HUES48 (cell line): Measurements from ENCODE around the gene PLPPR5.

Source experiments
- H3K27ac ChIP-seq: one replicate; pipeline ENCODE4 v1.7.0; 2013; ENCODE audit warnings: low read depth, low read length, inconsistent platforms
- H3K27me3 ChIP-seq: 2 replicates; pipeline ENCODE4 v1.6.1; 2013; ENCODE audit warnings: mild to moderate bottlenecking, low read length; ENCODE audit not compliant: control insufficient read depth, insufficient read depth
- H3K36me3 ChIP-seq: 2 replicates; pipeline ENCODE4 v1.6.1; 2013; ENCODE audit warnings: low read length; ENCODE audit not compliant: control insufficient read depth, insufficient read depth
- H3K4me1 ChIP-seq: 2 replicates; pipeline ENCODE4 v1.6.1; 2013; ENCODE audit warnings: mild to moderate bottlenecking, low read length; ENCODE audit not compliant: control insufficient read depth, insufficient read depth
- H3K4me3 ChIP-seq: 2 replicates; pipeline ENCODE4 v1.5.1; 2013; ENCODE audit warnings: mild to moderate bottlenecking, low read depth, low read length
- H3K9ac ChIP-seq: 2 replicates; pipeline ENCODE4 v1.6.1; 2013; ENCODE audit warnings: mild to moderate bottlenecking, low read depth, low read length, moderate library complexity
- H3K9me3 ChIP-seq: 2 replicates; pipeline ENCODE4 v1.6.1; 2013; ENCODE audit warnings: low read length; ENCODE audit not compliant: control insufficient read depth, insufficient read depth

Gene PLPPR5

DNA sequence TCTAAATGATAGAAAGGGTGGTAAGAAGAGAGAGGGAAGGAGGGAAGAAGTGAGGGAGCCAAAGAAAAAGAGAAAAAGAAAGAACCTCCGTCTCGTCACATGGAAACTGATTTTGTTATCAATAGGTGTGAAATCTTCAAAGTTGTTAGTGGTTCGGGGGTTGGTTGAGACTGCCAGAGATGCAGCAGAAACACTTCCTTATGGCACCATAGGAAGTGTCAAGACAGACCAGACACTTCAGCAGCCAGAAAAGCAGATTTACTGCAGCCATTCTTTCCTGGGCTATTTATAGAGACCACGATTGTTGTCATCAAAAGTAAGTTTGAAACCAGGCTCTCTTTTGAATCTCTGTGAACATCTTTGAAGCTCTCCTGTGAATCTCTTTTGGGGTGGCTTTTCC, 150.5 kb downstream of the PLPPR5 start:
- H3K9me3 ChIP-seq = no peaks in the 10 kb centered on the region
- H3K36me3 ChIP-seq = no peaks in the 10 kb centered on the region
- H3K27ac ChIP-seq = no peak overlapping the region
- H3K4me3 ChIP-seq = no peak overlapping the region
- H3K4me1 ChIP-seq = peaks cover 9% of the 10 kb centered on the region
- H3K27me3 ChIP-seq = no peaks in the 10 kb centered on the region
- H3K9ac ChIP-seq = no peak overlapping the region

DNA sequence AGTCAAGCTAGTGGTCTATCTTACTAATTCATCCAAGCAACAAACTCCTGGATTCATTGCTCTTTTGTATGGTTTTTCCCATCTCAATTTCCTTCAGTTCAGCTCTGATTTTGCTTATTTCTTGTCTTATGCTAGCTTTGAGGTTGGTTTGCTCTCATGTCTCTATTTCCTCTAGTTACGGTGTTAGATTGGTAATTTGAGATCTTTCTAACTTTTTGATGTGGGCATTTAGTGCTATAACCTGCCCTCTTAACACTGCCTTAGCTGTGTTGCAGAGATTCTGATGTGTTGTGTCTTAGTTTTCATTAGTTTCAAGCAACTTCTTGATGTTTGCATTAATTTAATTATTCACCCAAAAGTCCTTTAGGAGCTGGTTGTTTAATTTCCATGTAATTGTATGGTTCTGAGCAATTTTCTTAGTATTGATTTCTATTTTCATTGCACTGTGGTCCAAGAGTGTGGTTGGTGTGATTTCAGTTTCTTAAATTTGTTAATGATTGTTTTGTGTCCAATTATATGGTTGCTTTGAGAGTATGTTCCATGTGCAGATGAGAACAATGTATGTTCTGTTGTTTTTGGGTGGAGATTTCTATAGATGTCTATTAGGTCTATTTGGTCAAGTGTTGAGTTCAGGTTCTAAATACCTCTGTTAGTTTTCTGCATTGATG, 154.6 kb downstream of the PLPPR5 start:
- H3K4me1 ChIP-seq = peaks cover 9% of the 10 kb centered on the region
- no peak overlapping the region for H3K9ac ChIP-seq
- H3K27me3 ChIP-seq = no peaks in the 10 kb centered on the region
- no peak overlapping the region for H3K27ac ChIP-seq
- no peaks in the 10 kb centered on the region for H3K9me3 ChIP-seq
- no peaks in the 10 kb centered on the region for H3K36me3 ChIP-seq
- no peak overlapping the region for H3K4me3 ChIP-seq

DNA sequence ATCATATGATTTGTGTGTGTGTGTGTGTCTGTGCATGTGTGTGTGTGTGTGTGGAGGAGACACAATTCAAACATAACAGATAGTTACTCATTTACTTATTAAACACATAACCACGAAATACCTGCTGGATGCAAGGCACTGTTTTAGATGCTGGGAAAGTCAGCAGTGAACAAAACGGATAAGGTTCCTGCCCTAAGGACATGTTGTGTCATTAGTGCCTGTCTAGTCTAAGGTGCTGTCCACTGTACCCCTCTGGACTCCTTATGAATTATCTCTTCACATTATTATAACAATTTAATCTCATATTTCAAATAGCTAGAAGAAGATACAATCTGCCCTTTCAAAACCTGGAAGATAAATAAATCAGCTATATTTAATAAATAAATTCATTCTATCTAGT, 162.4 kb downstream of the PLPPR5 start:
- Histone ChIP-seq H3K27me3 (no peaks in the 10 kb centered on the region), H3K27ac (no peak overlapping the region), H3K9ac (no peak overlapping the region), H3K36me3 (no peaks in the 10 kb centered on the region), H3K9me3 (no peaks in the 10 kb centered on the region), H3K4me1 (no peaks in the 10 kb centered on the region), H3K4me3 (no peak overlapping the region)
